AG04450 (cell line): ENCODE data around the gene ORAI2. TPM values are rescaled to one million over a fixed set of nuclear protein-coding genes. Genes with fewer than 3 reads are reported as not detected.
"Not testable (repeated sequence)": the region's sequence is repeated elsewhere in the genome, so short reads cannot be mapped to it uniquely, and the experiment has no call there.

Experiments used
- CTCF ChIA-PET: fragments of 300-600, 350-600 bp; formaldehyde crosslinking; extraction: SDS; loops from one replicate; lab custom pipeline; 2022; ENCODE audit warnings: antibody characterized with exemption, inconsistent platforms; lab: Charles Lee
- POLR2A ChIA-PET: fragments of 350-600 bp; formaldehyde crosslinking; extraction: SDS; loops from one replicate; lab custom pipeline; 2021; ENCODE audit warnings: antibody characterized with exemption, inconsistent platforms; lab: Yijun Ruan, JAX
- DNase-seq: peaks from one replicate; pipeline ENCODE4 v3.0.0-alpha.2; 2011; ENCODE audit warnings: low read depth, low spot score
- H3K27ac ChIP-seq: one replicate; pipeline ENCODE4 v1.5.1; 2012; ENCODE audit warnings: low read depth, low read length, control low read depth
- H3K27me3 ChIP-seq: one replicate; pipeline ENCODE4 v1.6.0; 2012; ENCODE audit warnings: low read length; ENCODE audit not compliant: control insufficient read depth, insufficient read depth
- H3K4me3 ChIP-seq: 2 replicates; pipeline ENCODE4 v1.5.1; 2011; ENCODE audit warnings: mild to moderate bottlenecking, low read depth, low read length, control low read depth
- H3K9me3 ChIP-seq: 2 replicates; pipeline ENCODE4 v1.5.1; 2012; ENCODE audit warnings: low read length; ENCODE audit not compliant: control insufficient read depth, insufficient read depth
- polyA plus RNA-seq: library from polyadenylated mRNA; depleted of rRNA; stranded (reverse); fragments of >200 nt; gene quantifications from 2 replicates; pipeline ENCODE4 v1.2.3, GENCODE V29; 2011
- TF ChIP-seq, protein P1 (sequence below): IDR thresholded peaks from 2 replicates; pipeline ENCODE4 v1.5.1; 2011; ENCODE audit warnings: low read depth, low read length, control low read depth, inconsistent platforms

Gene ORAI2
- polyA plus RNA-seq, 1 experiment, result 27.8 TPM

DNA sequence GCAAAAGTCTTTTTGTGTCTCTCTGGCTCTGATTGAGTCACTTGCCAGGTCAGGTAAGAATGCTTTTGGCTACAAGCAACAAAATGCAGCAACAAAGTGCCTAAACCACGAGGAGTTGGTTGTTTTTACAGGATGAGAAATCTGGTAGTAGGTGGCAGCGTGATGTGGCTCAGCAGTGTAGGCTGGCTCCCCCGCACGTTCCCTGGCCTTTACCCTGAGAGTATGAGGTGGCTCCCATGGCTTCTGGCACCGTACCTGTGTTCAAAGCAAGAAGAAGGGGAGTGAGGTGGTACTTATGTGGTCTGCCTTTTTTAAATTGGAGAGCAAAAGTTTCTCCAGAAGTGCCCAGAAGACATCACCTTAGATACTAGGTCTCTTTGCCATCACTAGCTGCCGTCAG lies 25.5 kb upstream of the ORAI2 start:
- H3K27ac ChIP-seq, result no peak overlapping the region
- TF ChIP-seq, protein P1, sequence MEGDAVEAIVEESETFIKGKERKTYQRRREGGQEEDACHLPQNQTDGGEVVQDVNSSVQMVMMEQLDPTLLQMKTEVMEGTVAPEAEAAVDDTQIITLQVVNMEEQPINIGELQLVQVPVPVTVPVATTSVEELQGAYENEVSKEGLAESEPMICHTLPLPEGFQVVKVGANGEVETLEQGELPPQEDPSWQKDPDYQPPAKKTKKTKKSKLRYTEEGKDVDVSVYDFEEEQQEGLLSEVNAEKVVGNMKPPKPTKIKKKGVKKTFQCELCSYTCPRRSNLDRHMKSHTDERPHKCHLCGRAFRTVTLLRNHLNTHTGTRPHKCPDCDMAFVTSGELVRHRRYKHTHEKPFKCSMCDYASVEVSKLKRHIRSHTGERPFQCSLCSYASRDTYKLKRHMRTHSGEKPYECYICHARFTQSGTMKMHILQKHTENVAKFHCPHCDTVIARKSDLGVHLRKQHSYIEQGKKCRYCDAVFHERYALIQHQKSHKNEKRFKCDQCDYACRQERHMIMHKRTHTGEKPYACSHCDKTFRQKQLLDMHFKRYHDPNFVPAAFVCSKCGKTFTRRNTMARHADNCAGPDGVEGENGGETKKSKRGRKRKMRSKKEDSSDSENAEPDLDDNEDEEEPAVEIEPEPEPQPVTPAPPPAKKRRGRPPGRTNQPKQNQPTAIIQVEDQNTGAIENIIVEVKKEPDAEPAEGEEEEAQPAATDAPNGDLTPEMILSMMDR, result no peak
- H3K4me3 ChIP-seq, result no peak overlapping the region
- peaks cover 3% of the 10 kb centered on the region; the same call in 1 of the 2 replicates for H3K9me3 ChIP-seq
- no peak for DNase-seq
- ChIA-PET CTCF (no interaction called here), POLR2A (no interaction called here)
- no peaks in the 10 kb centered on the region for H3K27me3 ChIP-seq

DNA sequence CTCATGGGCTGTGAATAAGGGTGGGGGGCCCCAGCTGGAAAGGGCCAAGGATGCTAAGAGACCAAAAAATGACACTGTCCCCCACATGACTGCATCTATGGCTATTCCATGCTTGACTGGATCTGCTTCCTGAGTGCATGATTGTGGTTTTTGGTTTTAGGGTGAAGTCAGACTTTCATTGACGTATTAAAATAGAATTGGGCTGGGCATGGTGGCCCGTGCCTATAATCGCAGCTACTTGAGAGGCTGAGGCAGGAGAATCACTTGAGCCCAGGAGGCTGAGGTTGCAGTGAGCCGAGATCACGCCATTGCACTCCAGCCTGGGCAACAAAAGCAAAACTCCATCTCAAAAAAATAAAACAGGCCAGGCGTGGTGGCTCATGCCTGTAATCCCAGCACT lies 24.8 kb upstream of the ORAI2 start:
- H3K27ac ChIP-seq, H3K4me3 ChIP-seq, H3K27me3 ChIP-seq, H3K9me3 ChIP-seq, CTCF ChIA-PET, POLR2A ChIA-PET, DNase-seq: not testable (repeated sequence)

DNA sequence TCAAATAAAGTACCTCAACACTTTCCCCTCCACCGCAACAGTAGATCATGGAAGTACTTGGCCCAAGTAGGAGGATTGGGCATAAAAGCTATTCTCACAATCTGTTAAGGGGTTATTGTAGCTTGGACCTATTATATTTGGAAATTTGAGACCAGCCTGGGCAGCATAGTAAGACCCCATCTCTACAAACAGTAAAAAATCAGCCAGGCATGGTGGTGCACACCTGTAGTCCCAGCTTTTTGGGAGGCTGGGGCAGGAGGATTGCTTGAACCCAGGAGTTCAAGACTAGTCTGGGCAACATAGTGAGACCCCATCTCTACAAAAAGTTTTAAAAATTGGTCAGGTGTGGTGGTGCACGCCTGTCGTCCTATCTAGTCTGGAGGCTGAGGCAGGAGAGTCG lies 24.0 kb upstream of the ORAI2 start:
- peaks cover 3% of the 10 kb centered on the region; the same call in 1 of the 2 replicates for H3K9me3 ChIP-seq
- ChIA-PET POLR2A (interaction anchor here (0.6 kb wide), 1 partner anchor 56 kb away, joined by 5 read pairs; no protein-coding TSS in a partner anchor), CTCF (no interaction called here)
- TF ChIP-seq, protein P1, result no peak
- no peaks in the 10 kb centered on the region for H3K27me3 ChIP-seq
- no peak overlapping the region for H3K4me3 ChIP-seq
- DNase-seq, result no peak
- no peak overlapping the region for H3K27ac ChIP-seq

DNA sequence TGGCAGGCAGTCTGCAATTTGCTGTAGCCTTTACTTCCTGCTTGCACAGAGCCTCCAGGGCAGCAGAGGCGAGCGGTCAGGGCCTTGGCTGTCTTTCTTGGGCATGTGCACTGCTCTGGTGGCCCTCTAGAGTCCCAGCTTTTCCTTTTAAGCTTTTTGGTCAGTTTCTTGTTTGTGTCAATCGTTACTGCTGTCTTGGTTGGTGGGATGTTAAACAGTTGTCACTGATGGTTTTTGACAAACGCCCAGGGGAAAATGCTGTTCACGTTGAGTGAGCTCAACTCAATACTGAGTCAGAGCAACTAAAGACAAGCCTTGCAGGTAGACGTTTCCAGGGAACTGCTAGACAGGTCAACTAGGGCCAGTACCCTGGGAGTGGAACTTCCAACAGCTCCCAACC lies 23.3 kb upstream of the ORAI2 start:
- no peak overlapping the region for H3K4me3 ChIP-seq
- POLR2A ChIA-PET, result interaction anchor here (0.5 to 0.6 kb wide), 2 partner anchors 55 to 245 kb away, joined by 4 to 5 read pairs; no protein-coding TSS in a partner anchor
- H3K27me3 ChIP-seq, result no peaks in the 10 kb centered on the region
- H3K27ac ChIP-seq, result no peak overlapping the region
- H3K9me3 ChIP-seq, result peaks cover 3% of the 10 kb centered on the region; the same call in 1 of the 2 replicates
- TF ChIP-seq, protein P1, result no peak
- CTCF ChIA-PET, result interaction anchor here (1.0 kb wide), 1 partner anchor 57 kb away, joined by 3 read pairs; no protein-coding TSS in a partner anchor
- no peak for DNase-seq

DNA sequence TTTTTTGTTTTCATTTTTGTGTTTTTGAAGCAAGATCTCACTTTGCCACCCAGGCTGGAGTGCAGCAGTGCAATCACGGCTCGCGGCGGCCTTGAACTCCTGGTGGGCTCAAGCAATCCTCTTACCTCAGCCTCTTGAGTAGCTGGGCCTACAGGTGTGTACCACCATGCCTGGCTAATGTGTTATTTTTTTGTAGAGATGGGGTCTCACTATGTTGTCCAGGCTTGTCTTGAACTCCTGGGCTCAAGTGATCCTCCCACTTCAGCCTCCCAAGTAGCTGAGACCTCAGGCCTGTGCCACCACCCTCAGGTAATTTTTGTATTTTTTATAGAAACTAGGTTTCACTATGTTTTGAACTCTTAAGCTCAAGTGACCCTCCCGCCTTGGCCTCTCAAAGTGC lies 22.5 kb upstream of the ORAI2 start:
- no peak for DNase-seq
- Histone ChIP-seq H3K27me3 (no peaks in the 10 kb centered on the region), H3K4me3 (no peak overlapping the region), H3K27ac (no peak overlapping the region), H3K9me3 (peaks cover 3% of the 10 kb centered on the region; the same call in 1 of the 2 replicates)
- POLR2A ChIA-PET, result no interaction called here
- CTCF ChIA-PET, result interaction anchor here (1.0 kb wide), 1 partner anchor 56 kb away, joined by 3 read pairs; no protein-coding TSS in a partner anchor
- TF ChIP-seq, protein P1, result no peak
